ENCODE results near the gene GATA6. TPM values are rescaled to one million over a fixed set of nuclear protein-coding genes. Genes with fewer than 3 reads are reported as not detected.

GATA6 gene
- polyA plus RNA-seq, 1 of the 3 experiments (the other 2 are of a cell fraction) = not detected

GRCh38 chr18:22176420-22177326, 7.3 kb downstream of the GATA6 start:
- Histone ChIP-seq H3K36me3 (replicated peaks in 1 of 2; ENCODE audit: control insufficient read depth in 1 of 2, insufficient read depth in 2 of 2, low read length in 1 of 2) (no peaks in the 10 kb centered on the region), H3K4me1 (ENCODE audit: control insufficient read depth in 1 of 2, insufficient read depth in 2 of 2, low read depth in 1 of 2, low read length in 1 of 2) (no peaks in the 10 kb centered on the region), H3F3A (replicated peaks; ENCODE audit: insufficient read depth) (no peaks in the 10 kb centered on the region), H4K20me1 (ENCODE audit: insufficient read depth) (no peaks in the 10 kb centered on the region), H2AFZ (ENCODE audit: low read depth) (no peak overlapping the region), H3K27me3 (ENCODE audit: insufficient read depth) (peaks cover 88% of the 10 kb centered on the region), H3K9me3 (no peaks in the 10 kb centered on the region), H3K4me2 (no peak overlapping the region), H3K4me3 (ENCODE audit: low read depth in 2 of 2, low read length in 1 of 2) (no peak overlapping the region), H3K79me2 (ENCODE audit: insufficient read depth) (no peaks in the 10 kb centered on the region), H3K9ac (no peak overlapping the region), H3K27ac (ENCODE audit: low read depth in 2 of 2, low read length in 1 of 2) (no peak overlapping the region), H3K9me2 (no peaks in the 10 kb centered on the region)
- POLR2A ChIA-PET = no interaction called here
- CTCF ChIA-PET = no interaction called here
- 24% methylated on average over 25 of the region's 71 CpGs for WGBS (ENCODE audit: low lambda C conversion rate)
- no peak for DNase-seq
- TF ChIP-seq GATA2 (CRISPR knock-in tag; IDR thresholded peaks at IDR 0.05) = no peak
- no peak for TF ChIP-seq SMC3 (IDR thresholded peaks at IDR 0.05; ENCODE audit: low read depth, low read length)
- TF ChIP-seq JUND (IDR thresholded peaks at IDR 0.05) = no peak
- TF ChIP-seq USF2 (IDR thresholded peaks at IDR 0.05; ENCODE audit: borderline replicate concordance, low read depth, low read length) = no peak
- TF ChIP-seq IRF3 (IDR thresholded peaks at IDR 0.05; ENCODE audit: low read depth, low read length) = no peak
- TF ChIP-seq NRF1 (IDR thresholded peaks at IDR 0.05; ENCODE audit: low read depth, low read length) = no peak
- TF ChIP-seq RAD21 (IDR thresholded peaks at IDR 0.05; ENCODE audit: low read length) = no peak
- TF ChIP-seq SIN3A (IDR thresholded peaks at IDR 0.05; ENCODE audit: borderline replicate concordance, low read depth, low read length) = no peak
- TF ChIP-seq MXI1 (IDR thresholded peaks at IDR 0.05; ENCODE audit: low read depth, low read length) = no peak
- no peak for TF ChIP-seq PBX3 (IDR thresholded peaks at IDR 0.05)
- no peak for TF ChIP-seq TAF1 (IDR thresholded peaks at IDR 0.05; ENCODE audit: borderline replicate concordance, low read depth, low read length)
- TF ChIP-seq NFIC (IDR thresholded peaks at IDR 0.05; ENCODE audit: borderline replicate concordance) = no peak
- no peak for TF ChIP-seq TCF12 (IDR thresholded peaks at IDR 0.05)
- no peak for TF ChIP-seq RCOR1 (IDR thresholded peaks at IDR 0.05; ENCODE audit: low read length)
- no peak for TF ChIP-seq FOXJ3 (CRISPR knock-in tag; IDR thresholded peaks at IDR 0.05)
- TF ChIP-seq POLR2AphosphoS5 (IDR thresholded peaks at IDR 0.05; ENCODE audit: low read depth, low read length) = no peak
- TF ChIP-seq MEF2A (IDR thresholded peaks at IDR 0.05; ENCODE audit: borderline replicate concordance, low read depth) = no peak
- no peak for TF ChIP-seq REST (IDR thresholded peaks at IDR 0.05; ENCODE audit: low read depth, low read length)
- TF ChIP-seq USF1 (IDR thresholded peaks at IDR 0.05; ENCODE audit: borderline replicate concordance, low read depth) = no peak
- TF ChIP-seq ELF1 (IDR thresholded peaks at IDR 0.05) = no peak

Data from SK-N-SH (cell line).